GM23248 (cell line): ENCODE data around the gene NANOG.
"Not testable (repeated sequence)": the region's sequence is repeated elsewhere in the genome, so short reads cannot be mapped to it uniquely, and the experiment has no call there.

ENCODE experiments used
- EZH2 ChIP-seq: fragments of 200-600 bp; sonication (generic); IDR thresholded peaks from 2 replicates; pipeline ENCODE4 v1.6.1; 2018; ENCODE audit warnings: antibody characterized with exemption, mild to moderate bottlenecking; ENCODE audit not compliant: insufficient read depth, poor library complexity, severe bottlenecking
- EZH2phosphoT487 ChIP-seq: fragments of 200-600 bp; sonication (generic); IDR thresholded peaks from 2 replicates; pipeline ENCODE4 v1.6.1; 2018; ENCODE audit warnings: antibody characterized with exemption, moderate library complexity, mild to moderate bottlenecking, low read depth; ENCODE audit not compliant: insufficient read depth

DNA sequence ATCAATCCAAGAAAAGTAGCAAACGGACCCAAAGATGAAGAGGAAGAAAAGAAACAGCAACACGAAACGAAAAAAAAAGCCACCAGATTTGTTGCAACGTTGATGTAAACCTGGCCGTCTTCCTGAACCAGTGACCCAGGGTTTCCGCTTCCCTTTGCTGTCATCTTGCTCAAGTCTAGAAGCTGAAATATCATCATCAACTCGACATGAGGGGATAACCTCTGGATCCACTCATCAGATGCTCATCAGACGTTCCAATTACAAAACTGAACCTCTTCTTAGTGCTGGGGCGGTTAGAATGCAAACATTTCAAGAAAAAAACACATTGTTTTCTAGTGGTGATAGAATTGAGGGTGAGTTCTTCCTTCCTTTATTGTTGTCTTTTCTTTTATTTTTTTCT, 54.4 kb downstream of the NANOG start:
- not testable (repeated sequence) for TF ChIP-seq EZH2, EZH2phosphoT487
